HepG2 (cell line): ENCODE data around the gene EXOC3L4. TPM values are rescaled to one million over a fixed set of nuclear protein-coding genes. Genes with fewer than 3 reads are reported as not detected.

Experiments used
- GTF2F1 ChIP-seq: fragments of 150-350 bp; IDR thresholded peaks from 2 replicates; pipeline ENCODE4 v1.6.1; 2014; ENCODE audit warnings: low read length
- RBFOX2 ChIP-seq: fragments of 200-400 bp; formaldehyde crosslinking; IDR thresholded peaks from 2 replicates; pipeline ENCODE4 v1.6.1; 2017; ENCODE audit warnings: low read depth, mild to moderate bottlenecking, low read length
- RFXANK ChIP-seq: IDR thresholded peaks from 2 replicates; pipeline ENCODE4 v1.6.1; 2016
- SOX6 ChIP-seq, 2 experiments: fragments of 450-650 bp in 1 of 2; sonication (generic) in 1 of 2; formaldehyde crosslinking in 1 of 2; IDR thresholded peaks; 2 replicates each; pipeline versions ENCODE4 v1.4.0 to v1.6.1; 2017 to 2020; ENCODE audit warnings: antibody characterized with exemption in 1 of 2, mild to moderate bottlenecking in 1 of 2, missing genetic modification reagents in 1 of 2
- SRSF1 ChIP-seq: fragments of 200-400 bp; formaldehyde crosslinking; optimal IDR thresholded peaks from 2 replicates; pipeline ENCODE3; 2017; ENCODE audit warnings: mild to moderate bottlenecking, low read depth, low read length, moderate library complexity
- ZNF180 ChIP-seq: sonication (generic); formaldehyde crosslinking; IDR thresholded peaks from 2 replicates; pipeline ENCODE4 v1.4.0; 2020; ENCODE audit warnings: low read depth, missing genetic modification reagents, borderline replicate concordance
- ZNF264 ChIP-seq: sonication (generic); formaldehyde crosslinking; IDR thresholded peaks from 2 replicates; pipeline ENCODE4 v1.4.0; 2020; ENCODE audit warnings: missing genetic modification reagents
- ZNF383 ChIP-seq: sonication (generic); formaldehyde crosslinking; IDR thresholded peaks from 2 replicates; pipeline ENCODE4 v1.4.0; 2020; ENCODE audit warnings: missing genetic modification reagents, mild to moderate bottlenecking, borderline replicate concordance
- ZNF460 ChIP-seq: sonication (generic); formaldehyde crosslinking; IDR thresholded peaks from 2 replicates; pipeline ENCODE4 v1.5.1; 2020; ENCODE audit warnings: missing genetic modification reagents, mild to moderate bottlenecking, borderline replicate concordance
- ZNF567 ChIP-seq: sonication (generic); formaldehyde crosslinking; IDR thresholded peaks from 2 replicates; pipeline ENCODE4 v1.8.1; 2023; ENCODE audit warnings: mild to moderate bottlenecking, missing genetic modification reagents, borderline replicate concordance
- ZNF598 ChIP-seq: sonication (generic); formaldehyde crosslinking; IDR thresholded peaks from 2 replicates; pipeline ENCODE4 v1.5.1; 2020; ENCODE audit warnings: mild to moderate bottlenecking, missing genetic modification reagents, borderline replicate concordance
- ZNF674 ChIP-seq: sonication (generic); formaldehyde crosslinking; IDR thresholded peaks from 2 replicates; pipeline ENCODE4 v1.5.0; 2020; ENCODE audit warnings: low read depth, mild to moderate bottlenecking, missing genetic modification reagents
- ZNF773 ChIP-seq: sonication (generic); formaldehyde crosslinking; IDR thresholded peaks from 2 replicates; pipeline ENCODE4 v1.4.0; 2020; ENCODE audit warnings: missing genetic modification reagents, borderline replicate concordance
- ZNF782 ChIP-seq: sonication (generic); formaldehyde crosslinking; IDR thresholded peaks from 2 replicates; pipeline ENCODE4 v1.4.0; 2020; ENCODE audit warnings: missing genetic modification reagents, mild to moderate bottlenecking, borderline replicate concordance
- ZNF83 ChIP-seq: sonication (generic); formaldehyde crosslinking; IDR thresholded peaks from 2 replicates; pipeline ENCODE4 v1.4.0; 2020; ENCODE audit warnings: missing genetic modification reagents, mild to moderate bottlenecking, borderline replicate concordance
- polyA plus RNA-seq, 8 experiments: library from polyadenylated mRNA; depleted of rRNA in 3 of 8; stranded (reverse) in 7 of 8; unstranded in 1 of 8; fragments of >200 nt; fragmentation: Illumina TruSeq in 4 of 8; extraction: Trizol in 4 of 8; gene quantifications; 2 replicates each; pipeline versions ENCODE4 v1.2.1 to v1.2.3, GENCODE V29; 2011 to 2016; ENCODE audit warnings: low read depth in 4 of 8, missing spikeins in 1 of 8, mixed read lengths in 1 of 8; ENCODE audit not compliant: insufficient read depth in 1 of 8
- total RNA-seq, 5 experiments: library from RNA; depleted of rRNA; stranded (reverse); fragments of >200 nt; fragmentation: Illumina TruSeq; extraction: Trizol; gene quantifications; 2 replicates each; pipeline ENCODE4 v1.2.3, GENCODE V29; 2016; ENCODE audit warnings: low read depth in 1 of 5
- TF ChIP-seq, protein P1 (sequence below): sonication (generic); formaldehyde crosslinking; IDR thresholded peaks from 2 replicates; pipeline ENCODE4 v1.5.1; 2020; ENCODE audit warnings: missing genetic modification reagents, mild to moderate bottlenecking, borderline replicate concordance
- TF ChIP-seq, protein P2 (sequence below): sonication (generic); formaldehyde crosslinking; IDR thresholded peaks from 2 replicates; pipeline ENCODE4 v1.4.0; 2020; ENCODE audit warnings: low read depth, mild to moderate bottlenecking, missing genetic modification reagents
- TF ChIP-seq, protein P3 (sequence below): sonication (generic); formaldehyde crosslinking; IDR thresholded peaks from 2 replicates; pipeline ENCODE4 v1.4.0; 2020; ENCODE audit warnings: missing genetic modification reagents

EXOC3L4 gene
- total and polyA plus RNA-seq, 2 of the 13 experiments (the other 11 are each of a cell fraction or from before 2014, with no cell fraction given): 11.8 to 27.0 TPM

DNA sequence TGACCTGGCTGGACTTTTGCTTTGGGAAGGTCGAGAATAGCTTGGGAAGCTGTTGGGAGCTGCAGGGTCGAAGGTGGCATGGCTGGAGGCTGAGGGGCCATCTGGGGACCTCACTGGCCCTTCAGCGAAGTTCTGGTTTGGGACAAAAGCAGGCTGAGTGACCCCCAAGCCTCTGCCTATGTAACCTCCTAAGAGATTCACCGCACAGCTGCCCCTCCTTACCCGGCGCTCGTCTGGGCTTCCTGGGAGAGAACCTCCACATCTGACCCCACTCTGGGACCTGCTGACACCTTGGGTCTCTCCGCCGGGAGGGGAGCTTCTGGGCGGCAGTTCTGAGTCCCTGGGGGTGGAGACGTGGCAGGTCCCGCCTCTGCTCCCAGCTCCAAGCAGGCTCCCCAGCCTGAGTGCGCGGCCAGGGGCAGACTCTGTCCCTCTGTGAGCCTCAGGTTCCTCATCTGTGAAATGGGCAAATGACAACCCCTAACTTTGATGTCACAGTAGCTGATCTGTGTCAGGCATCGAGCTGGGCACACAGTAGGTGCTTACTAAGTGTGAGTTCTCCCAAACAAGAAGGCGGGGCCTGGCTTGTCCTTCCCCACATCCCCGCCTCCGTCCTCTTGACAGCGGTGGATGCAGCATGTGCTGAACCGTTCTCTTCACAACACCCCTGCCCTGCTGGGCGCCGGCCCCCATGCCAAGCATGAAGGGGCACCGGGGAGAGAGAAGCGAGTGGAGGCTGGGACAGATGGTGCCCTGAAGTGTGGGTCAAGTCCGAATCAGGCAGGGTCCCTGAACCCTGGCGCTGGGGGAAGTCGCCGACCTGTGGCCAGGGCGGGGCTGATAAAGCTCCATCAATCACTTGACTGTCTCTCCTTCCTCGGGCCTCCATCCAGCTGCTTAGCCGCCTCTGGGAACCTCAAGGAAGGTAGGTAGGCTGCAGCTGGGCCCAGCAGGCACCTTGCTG, 3.8 kb downstream of the EXOC3L4 start (continued):
- TF ChIP-seq, protein P1, sequence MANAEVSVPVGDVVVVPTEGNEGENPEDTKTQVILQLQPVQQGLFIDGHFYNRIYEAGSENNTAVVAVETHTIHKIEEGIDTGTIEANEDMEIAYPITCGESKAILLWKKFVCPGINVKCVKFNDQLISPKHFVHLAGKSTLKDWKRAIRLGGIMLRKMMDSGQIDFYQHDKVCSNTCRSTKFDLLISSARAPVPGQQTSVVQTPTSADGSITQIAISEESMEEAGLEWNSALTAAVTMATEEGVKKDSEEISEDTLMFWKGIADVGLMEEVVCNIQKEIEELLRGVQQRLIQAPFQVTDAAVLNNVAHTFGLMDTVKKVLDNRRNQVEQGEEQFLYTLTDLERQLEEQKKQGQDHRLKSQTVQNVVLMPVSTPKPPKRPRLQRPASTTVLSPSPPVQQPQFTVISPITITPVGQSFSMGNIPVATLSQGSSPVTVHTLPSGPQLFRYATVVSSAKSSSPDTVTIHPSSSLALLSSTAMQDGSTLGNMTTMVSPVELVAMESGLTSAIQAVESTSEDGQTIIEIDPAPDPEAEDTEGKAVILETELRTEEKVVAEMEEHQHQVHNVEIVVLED (CRISPR knock-in tag): no peak
- TF ChIP-seq ZNF567 (no peak), ZNF598 (CRISPR knock-in tag) (no peak), ZNF782 (no peak), GTF2F1 (no peak), ZNF180 (CRISPR knock-in tag) (no peak), ZNF264 (no peak), ZNF83 (CRISPR knock-in tag) (0 out of 2 replicates have a peak, but pooled peaks have one; percentile 26), ZNF460 (CRISPR knock-in tag) (no peak), SOX6 (IDR thresholded peaks at IDR 0.05) (no peak), SOX6 (CRISPR knock-in tag; IDR thresholded peaks at IDR 0.05) (no peak), RBFOX2 (no peak; the same call in 1 of the 2 replicates), ZNF773 (no peak), ZNF674 (CRISPR knock-in tag) (no peak), SRSF1 (peak; percentile 66), RFXANK (no peak), ZNF383 (CRISPR knock-in tag) (no peak)
- TF ChIP-seq, protein P2, sequence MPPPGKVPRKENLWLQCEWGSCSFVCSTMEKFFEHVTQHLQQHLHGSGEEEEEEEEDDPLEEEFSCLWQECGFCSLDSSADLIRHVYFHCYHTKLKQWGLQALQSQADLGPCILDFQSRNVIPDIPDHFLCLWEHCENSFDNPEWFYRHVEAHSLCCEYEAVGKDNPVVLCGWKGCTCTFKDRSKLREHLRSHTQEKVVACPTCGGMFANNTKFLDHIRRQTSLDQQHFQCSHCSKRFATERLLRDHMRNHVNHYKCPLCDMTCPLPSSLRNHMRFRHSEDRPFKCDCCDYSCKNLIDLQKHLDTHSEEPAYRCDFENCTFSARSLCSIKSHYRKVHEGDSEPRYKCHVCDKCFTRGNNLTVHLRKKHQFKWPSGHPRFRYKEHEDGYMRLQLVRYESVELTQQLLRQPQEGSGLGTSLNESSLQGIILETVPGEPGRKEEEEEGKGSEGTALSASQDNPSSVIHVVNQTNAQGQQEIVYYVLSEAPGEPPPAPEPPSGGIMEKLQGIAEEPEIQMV (CRISPR knock-in tag): no peak
- TF ChIP-seq, protein P3, sequence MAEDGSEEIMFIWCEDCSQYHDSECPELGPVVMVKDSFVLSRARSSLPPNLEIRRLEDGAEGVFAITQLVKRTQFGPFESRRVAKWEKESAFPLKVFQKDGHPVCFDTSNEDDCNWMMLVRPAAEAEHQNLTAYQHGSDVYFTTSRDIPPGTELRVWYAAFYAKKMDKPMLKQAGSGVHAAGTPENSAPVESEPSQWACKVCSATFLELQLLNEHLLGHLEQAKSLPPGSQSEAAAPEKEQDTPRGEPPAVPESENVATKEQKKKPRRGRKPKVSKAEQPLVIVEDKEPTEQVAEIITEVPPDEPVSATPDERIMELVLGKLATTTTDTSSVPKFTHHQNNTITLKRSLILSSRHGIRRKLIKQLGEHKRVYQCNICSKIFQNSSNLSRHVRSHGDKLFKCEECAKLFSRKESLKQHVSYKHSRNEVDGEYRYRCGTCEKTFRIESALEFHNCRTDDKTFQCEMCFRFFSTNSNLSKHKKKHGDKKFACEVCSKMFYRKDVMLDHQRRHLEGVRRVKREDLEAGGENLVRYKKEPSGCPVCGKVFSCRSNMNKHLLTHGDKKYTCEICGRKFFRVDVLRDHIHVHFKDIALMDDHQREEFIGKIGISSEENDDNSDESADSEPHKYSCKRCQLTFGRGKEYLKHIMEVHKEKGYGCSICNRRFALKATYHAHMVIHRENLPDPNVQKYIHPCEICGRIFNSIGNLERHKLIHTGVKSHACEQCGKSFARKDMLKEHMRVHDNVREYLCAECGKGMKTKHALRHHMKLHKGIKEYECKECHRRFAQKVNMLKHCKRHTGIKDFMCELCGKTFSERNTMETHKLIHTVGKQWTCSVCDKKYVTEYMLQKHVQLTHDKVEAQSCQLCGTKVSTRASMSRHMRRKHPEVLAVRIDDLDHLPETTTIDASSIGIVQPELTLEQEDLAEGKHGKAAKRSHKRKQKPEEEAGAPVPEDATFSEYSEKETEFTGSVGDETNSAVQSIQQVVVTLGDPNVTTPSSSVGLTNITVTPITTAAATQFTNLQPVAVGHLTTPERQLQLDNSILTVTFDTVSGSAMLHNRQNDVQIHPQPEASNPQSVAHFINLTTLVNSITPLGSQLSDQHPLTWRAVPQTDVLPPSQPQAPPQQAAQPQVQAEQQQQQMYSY: no peak
